HL-60 (cell line): ENCODE measurements around the gene CCDC85A.

Experiments used
- DNase-seq, 2 experiments: peaks; one replicate each; pipeline ENCODE4 v3.0.0-alpha.2; 2010 to 2020; ENCODE audit warnings: low read depth in 1 of 2, low spot score in 1 of 2
- H3K27ac ChIP-seq: fragments of 250-450 bp; sonication (Bioruptor Pico); replicated peaks from 2 replicates; pipeline ENCODE4 v1.5.1; 2020; ENCODE audit warnings: mild to moderate bottlenecking, moderate library complexity
- H3K27me3 ChIP-seq: fragments of 250-450 bp; sonication (Bioruptor Pico); 2 replicates; pipeline ENCODE4 v1.5.1; 2021; ENCODE audit warnings: mild to moderate bottlenecking, moderate library complexity; ENCODE audit not compliant: insufficient read depth, poor library complexity, severe bottlenecking
- H3K4me3 ChIP-seq: replicated peaks from 2 replicates; pipeline ENCODE4 v1.5.1; 2011; ENCODE audit warnings: mild to moderate bottlenecking, control low read depth, low read length; ENCODE audit not compliant: insufficient read depth
- GABPA ChIP-seq: IDR thresholded peaks from 2 replicates; pipeline ENCODE4 v1.6.1; 2012; ENCODE audit warnings: low read depth
- POLR2AphosphoS5 ChIP-seq: IDR thresholded peaks from 2 replicates; pipeline ENCODE4 v1.6.1; 2012; ENCODE audit warnings: low read depth
- SPI1 ChIP-seq: IDR thresholded peaks from 2 replicates; pipeline ENCODE4 v1.6.1; 2012; ENCODE audit warnings: low read depth, mild to moderate bottlenecking, borderline replicate concordance
- TF ChIP-seq, protein P1 (sequence below): IDR thresholded peaks from 2 replicates; pipeline ENCODE4 v1.6.1; 2012; ENCODE audit warnings: low read depth; ENCODE audit not compliant: insufficient replicate concordance
- TF ChIP-seq, protein P2 (sequence below): IDR thresholded peaks from one replicate; pipeline ENCODE4 v1.5.1; 2011; ENCODE audit warnings: low read length, control low read depth, inconsistent platforms; ENCODE audit not compliant: insufficient read depth

Gene CCDC85A

DNA sequence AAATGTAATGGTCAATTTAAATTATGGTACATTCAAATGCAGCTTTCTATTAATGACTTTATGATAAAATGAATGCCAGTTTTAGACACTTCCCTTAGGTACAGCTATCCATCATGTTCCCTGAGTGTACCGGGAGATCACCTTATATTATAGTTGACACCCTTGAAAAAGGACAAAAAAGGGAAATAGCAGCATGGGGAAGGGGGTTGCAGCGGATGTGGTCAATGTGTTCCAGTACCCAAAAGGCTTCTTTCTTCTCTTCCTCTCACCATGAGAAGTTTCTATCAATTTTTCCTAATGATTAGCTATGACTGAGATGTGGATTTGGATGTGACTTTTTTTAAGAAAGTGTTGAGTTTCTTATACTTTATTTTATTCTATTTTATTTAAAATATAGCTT is 154.4 kb downstream of the CCDC85A start:
- no peak overlapping the region for H3K27ac ChIP-seq
- TF ChIP-seq GABPA, result no peak
- TF ChIP-seq, protein P1, sequence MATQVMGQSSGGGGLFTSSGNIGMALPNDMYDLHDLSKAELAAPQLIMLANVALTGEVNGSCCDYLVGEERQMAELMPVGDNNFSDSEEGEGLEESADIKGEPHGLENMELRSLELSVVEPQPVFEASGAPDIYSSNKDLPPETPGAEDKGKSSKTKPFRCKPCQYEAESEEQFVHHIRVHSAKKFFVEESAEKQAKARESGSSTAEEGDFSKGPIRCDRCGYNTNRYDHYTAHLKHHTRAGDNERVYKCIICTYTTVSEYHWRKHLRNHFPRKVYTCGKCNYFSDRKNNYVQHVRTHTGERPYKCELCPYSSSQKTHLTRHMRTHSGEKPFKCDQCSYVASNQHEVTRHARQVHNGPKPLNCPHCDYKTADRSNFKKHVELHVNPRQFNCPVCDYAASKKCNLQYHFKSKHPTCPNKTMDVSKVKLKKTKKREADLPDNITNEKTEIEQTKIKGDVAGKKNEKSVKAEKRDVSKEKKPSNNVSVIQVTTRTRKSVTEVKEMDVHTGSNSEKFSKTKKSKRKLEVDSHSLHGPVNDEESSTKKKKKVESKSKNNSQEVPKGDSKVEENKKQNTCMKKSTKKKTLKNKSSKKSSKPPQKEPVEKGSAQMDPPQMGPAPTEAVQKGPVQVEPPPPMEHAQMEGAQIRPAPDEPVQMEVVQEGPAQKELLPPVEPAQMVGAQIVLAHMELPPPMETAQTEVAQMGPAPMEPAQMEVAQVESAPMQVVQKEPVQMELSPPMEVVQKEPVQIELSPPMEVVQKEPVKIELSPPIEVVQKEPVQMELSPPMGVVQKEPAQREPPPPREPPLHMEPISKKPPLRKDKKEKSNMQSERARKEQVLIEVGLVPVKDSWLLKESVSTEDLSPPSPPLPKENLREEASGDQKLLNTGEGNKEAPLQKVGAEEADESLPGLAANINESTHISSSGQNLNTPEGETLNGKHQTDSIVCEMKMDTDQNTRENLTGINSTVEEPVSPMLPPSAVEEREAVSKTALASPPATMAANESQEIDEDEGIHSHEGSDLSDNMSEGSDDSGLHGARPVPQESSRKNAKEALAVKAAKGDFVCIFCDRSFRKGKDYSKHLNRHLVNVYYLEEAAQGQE, result no peak
- no peak for TF ChIP-seq POLR2AphosphoS5
- TF ChIP-seq, protein P2, sequence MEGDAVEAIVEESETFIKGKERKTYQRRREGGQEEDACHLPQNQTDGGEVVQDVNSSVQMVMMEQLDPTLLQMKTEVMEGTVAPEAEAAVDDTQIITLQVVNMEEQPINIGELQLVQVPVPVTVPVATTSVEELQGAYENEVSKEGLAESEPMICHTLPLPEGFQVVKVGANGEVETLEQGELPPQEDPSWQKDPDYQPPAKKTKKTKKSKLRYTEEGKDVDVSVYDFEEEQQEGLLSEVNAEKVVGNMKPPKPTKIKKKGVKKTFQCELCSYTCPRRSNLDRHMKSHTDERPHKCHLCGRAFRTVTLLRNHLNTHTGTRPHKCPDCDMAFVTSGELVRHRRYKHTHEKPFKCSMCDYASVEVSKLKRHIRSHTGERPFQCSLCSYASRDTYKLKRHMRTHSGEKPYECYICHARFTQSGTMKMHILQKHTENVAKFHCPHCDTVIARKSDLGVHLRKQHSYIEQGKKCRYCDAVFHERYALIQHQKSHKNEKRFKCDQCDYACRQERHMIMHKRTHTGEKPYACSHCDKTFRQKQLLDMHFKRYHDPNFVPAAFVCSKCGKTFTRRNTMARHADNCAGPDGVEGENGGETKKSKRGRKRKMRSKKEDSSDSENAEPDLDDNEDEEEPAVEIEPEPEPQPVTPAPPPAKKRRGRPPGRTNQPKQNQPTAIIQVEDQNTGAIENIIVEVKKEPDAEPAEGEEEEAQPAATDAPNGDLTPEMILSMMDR, result no peak
- no peak for TF ChIP-seq SPI1
- DNase-seq, result no peak
- no peak overlapping the region for H3K4me3 ChIP-seq
- H3K27me3 ChIP-seq, result no peaks in the 10 kb centered on the region

DNA sequence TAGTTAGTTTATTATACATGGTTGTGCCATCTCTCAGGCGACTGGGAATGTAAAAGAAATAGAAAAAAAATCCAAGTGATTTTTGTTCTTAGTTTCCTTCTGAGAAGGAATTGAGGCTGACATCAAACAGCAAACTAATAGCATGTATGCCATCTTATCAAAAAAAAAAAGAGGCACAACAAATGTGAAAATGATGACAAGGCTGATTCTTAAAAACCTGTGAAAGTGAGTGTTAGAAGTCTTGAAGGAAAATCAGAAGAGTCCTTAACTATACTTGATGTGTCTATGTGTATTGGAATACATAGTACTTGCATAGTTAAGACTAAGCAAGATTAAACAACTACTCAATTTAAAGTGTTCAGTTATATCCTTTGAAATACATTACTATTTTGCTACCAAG is 161.0 kb downstream of the CCDC85A start:
- Histone ChIP-seq H3K27me3 (no peaks in the 10 kb centered on the region), H3K4me3 (no peak overlapping the region), H3K27ac (no peak overlapping the region)
- DNase-seq, result no peak
- TF ChIP-seq, protein P2, result no peak
- TF ChIP-seq, protein P1, result no peak
- no peak for TF ChIP-seq SPI1
- TF ChIP-seq GABPA, result no peak
- no peak for TF ChIP-seq POLR2AphosphoS5

DNA sequence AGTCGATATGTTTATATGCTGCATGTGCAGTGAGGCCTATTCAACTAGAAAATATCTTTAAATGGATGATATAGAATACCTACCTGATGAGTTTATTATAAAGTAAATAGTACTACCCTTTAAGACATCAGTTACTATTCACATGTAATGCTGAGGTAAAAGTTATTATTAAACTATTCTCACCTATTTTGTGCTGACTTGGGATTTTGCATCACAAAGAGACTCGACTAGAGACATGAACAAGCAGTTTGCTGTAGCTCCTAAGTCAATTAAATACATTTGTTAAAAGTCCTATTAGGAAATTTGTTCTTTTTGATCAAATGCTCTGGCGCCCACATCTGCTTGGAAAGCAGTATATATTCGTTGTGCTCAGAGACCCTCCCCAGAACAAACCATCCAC is 164.1 kb downstream of the CCDC85A start:
- TF ChIP-seq, protein P1, result no peak
- TF ChIP-seq SPI1 (no peak), POLR2AphosphoS5 (no peak), GABPA (no peak)
- TF ChIP-seq, protein P2, result no peak
- no peak for DNase-seq
- no peaks in the 10 kb centered on the region for H3K27me3 ChIP-seq
- H3K27ac ChIP-seq, result no peak overlapping the region
- H3K4me3 ChIP-seq, result no peak overlapping the region
